RWPE2 (cell line): ENCODE data around the gene FZD7.
A peak's percentile ranks its signal among the peaks of the same experiment; 100 is the strongest.

ENCODE experiments used
- ATAC-seq: fragments of 200-7000 bp; cut with Tn5 transposase; 3 replicates; pipeline ENCODE4 v1.9.1; 2021; ENCODE audit warnings: low read depth
- DNase-seq: peaks from one replicate; pipeline ENCODE4 v3.0.0-alpha.2; 2020; ENCODE audit warnings: low spot score
- H3K27ac ChIP-seq: fragments of 450-650 bp; 2 replicates; pipeline ENCODE4 v1.5.1; 2017; ENCODE audit warnings: mild to moderate bottlenecking; ENCODE audit not compliant: poor library complexity, severe bottlenecking
- H3K27me3 ChIP-seq: fragments of 250-450 bp; sonication (Bioruptor Pico); 2 replicates; pipeline ENCODE4 v1.5.1; 2021; ENCODE audit warnings: mild to moderate bottlenecking, moderate library complexity; ENCODE audit not compliant: insufficient read depth, poor library complexity, severe bottlenecking
- H3K36me3 ChIP-seq: fragments of 250-450 bp; sonication (Bioruptor Pico); 2 replicates; pipeline ENCODE4 v1.5.1; 2020; ENCODE audit warnings: low read depth, mild to moderate bottlenecking, moderate library complexity
- H3K4me1 ChIP-seq: fragments of 250-450 bp; sonication (Bioruptor Pico); 2 replicates; pipeline ENCODE4 v1.5.1; 2021; ENCODE audit warnings: mild to moderate bottlenecking, moderate library complexity; ENCODE audit not compliant: insufficient read depth, poor library complexity, severe bottlenecking
- H3K4me3 ChIP-seq: fragments of 250-450 bp; sonication (Bioruptor Pico); 2 replicates; pipeline ENCODE4 v1.5.1; 2021; ENCODE audit warnings: mild to moderate bottlenecking, moderate library complexity; ENCODE audit not compliant: severe bottlenecking
- H3K9me3 ChIP-seq: fragments of 250-450 bp; sonication (Bioruptor Pico); 2 replicates; pipeline ENCODE4 v1.5.1; 2021; ENCODE audit warnings: mild to moderate bottlenecking, moderate library complexity; ENCODE audit not compliant: severe bottlenecking
- TF ChIP-seq, protein P1 (sequence below): fragments of 450-650 bp; IDR thresholded peaks from one replicate; pipeline ENCODE4 v1.5.1; 2017; ENCODE audit warnings: mild to moderate bottlenecking, moderate library complexity; ENCODE audit not compliant: poor library complexity, severe bottlenecking

The FZD7 gene

GRCh38 chr2:202031246-202031951 lies 2.3 kb upstream of the FZD7 start:
- no peaks in the 10 kb centered on the region for H3K36me3 ChIP-seq
- DNase-seq: no peak
- ATAC-seq: no peak
- peaks cover 31% of the 10 kb centered on the region for H3K27me3 ChIP-seq
- TF ChIP-seq, protein P1, sequence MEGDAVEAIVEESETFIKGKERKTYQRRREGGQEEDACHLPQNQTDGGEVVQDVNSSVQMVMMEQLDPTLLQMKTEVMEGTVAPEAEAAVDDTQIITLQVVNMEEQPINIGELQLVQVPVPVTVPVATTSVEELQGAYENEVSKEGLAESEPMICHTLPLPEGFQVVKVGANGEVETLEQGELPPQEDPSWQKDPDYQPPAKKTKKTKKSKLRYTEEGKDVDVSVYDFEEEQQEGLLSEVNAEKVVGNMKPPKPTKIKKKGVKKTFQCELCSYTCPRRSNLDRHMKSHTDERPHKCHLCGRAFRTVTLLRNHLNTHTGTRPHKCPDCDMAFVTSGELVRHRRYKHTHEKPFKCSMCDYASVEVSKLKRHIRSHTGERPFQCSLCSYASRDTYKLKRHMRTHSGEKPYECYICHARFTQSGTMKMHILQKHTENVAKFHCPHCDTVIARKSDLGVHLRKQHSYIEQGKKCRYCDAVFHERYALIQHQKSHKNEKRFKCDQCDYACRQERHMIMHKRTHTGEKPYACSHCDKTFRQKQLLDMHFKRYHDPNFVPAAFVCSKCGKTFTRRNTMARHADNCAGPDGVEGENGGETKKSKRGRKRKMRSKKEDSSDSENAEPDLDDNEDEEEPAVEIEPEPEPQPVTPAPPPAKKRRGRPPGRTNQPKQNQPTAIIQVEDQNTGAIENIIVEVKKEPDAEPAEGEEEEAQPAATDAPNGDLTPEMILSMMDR: no peak
- H3K27ac ChIP-seq: no peak overlapping the region
- H3K4me3 ChIP-seq: no peak overlapping the region
- H3K9me3 ChIP-seq: no peaks in the 10 kb centered on the region
- H3K4me1 ChIP-seq: no peaks in the 10 kb centered on the region

- no peaks in the 10 kb centered on the region for H3K4me1 ChIP-seq
- H3K27me3 ChIP-seq: peaks cover 32% of the 10 kb centered on the region
- ATAC-seq (peak; percentile 39), DNase-seq (no peak)
- peak overlapping the region; percentile 68 for H3K27ac ChIP-seq
- no peaks in the 10 kb centered on the region for H3K9me3 ChIP-seq
- TF ChIP-seq, protein P1: no peak
- no peaks in the 10 kb centered on the region for H3K36me3 ChIP-seq
- H3K4me3 ChIP-seq: peak overlapping the region; percentile 84
These were observed 774 bp upstream of the FZD7 start for GRCh38 chr2:202032846-202033316.

GRCh38 chr2:202034249-202035088 lies 814 bp downstream of the FZD7 start:
- no peaks in the 10 kb centered on the region for H3K36me3 ChIP-seq
- peaks cover 32% of the 10 kb centered on the region for H3K27me3 ChIP-seq
- no peaks in the 10 kb centered on the region for H3K4me1 ChIP-seq
- H3K27ac ChIP-seq: peak overlapping the region; percentile 68
- TF ChIP-seq, protein P1: no peak
- ATAC-seq (peak; percentile 34), DNase-seq (no peak)
- H3K9me3 ChIP-seq: no peaks in the 10 kb centered on the region
- peak overlapping the region; percentile 84 for H3K4me3 ChIP-seq

DNA sequence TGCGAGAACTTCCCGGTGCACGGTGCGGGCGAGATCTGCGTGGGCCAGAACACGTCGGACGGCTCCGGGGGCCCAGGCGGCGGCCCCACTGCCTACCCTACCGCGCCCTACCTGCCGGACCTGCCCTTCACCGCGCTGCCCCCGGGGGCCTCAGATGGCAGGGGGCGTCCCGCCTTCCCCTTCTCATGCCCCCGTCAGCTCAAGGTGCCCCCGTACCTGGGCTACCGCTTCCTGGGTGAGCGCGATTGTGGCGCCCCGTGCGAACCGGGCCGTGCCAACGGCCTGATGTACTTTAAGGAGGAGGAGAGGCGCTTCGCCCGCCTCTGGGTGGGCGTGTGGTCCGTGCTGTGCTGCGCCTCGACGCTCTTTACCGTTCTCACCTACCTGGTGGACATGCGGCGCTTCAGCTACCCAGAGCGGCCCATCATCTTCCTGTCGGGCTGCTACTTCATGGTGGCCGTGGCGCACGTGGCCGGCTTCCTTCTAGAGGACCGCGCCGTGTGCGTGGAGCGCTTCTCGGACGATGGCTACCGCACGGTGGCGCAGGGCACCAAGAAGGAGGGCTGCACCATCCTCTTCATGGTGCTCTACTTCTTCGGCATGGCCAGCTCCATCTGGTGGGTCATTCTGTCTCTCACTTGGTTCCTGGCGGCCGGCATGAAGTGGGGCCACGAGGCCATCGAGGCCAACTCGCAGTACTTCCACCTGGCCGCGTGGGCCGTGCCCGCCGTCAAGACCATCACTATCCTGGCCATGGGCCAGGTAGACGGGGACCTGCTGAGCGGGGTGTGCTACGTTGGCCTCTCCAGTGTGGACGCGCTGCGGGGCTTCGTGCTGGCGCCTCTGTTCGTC lies 1.7 kb downstream of the FZD7 start:
- ATAC-seq: no peak

More for the DNA sequence above, 1.7 kb downstream of the FZD7 start:
- TF ChIP-seq, protein P1: peak; percentile 54
- Histone ChIP-seq H3K4me1 (no peaks in the 10 kb centered on the region), H3K36me3 (no peaks in the 10 kb centered on the region), H3K9me3 (no peaks in the 10 kb centered on the region), H3K27ac (no peak overlapping the region), H3K27me3 (peaks cover 32% of the 10 kb centered on the region), H3K4me3 (peak overlapping the region; percentile 84)
- DNase-seq: no peak
